ENCODE results near the gene NRCAM.
"Not testable (repeated sequence)": the region's sequence is repeated elsewhere in the genome, so short reads cannot be mapped to it uniquely, and the experiment has no call there.

Gene NRCAM

GRCh38 chr7:108263425-108263824, 192.8 kb downstream of the NRCAM start:
- H3K4me3 Mint-ChIP-seq, result no peak overlapping the region
- H3K27me3 Mint-ChIP-seq, result no peaks in the 10 kb centered on the region
- H3K4me1 Mint-ChIP-seq (ENCODE audit: low read depth), result no peaks in the 10 kb centered on the region
- H3K36me3 Mint-ChIP-seq (ENCODE audit: low read depth), result no peaks in the 10 kb centered on the region
- H3K27ac Mint-ChIP-seq, result no peak overlapping the region
- intact Hi-C loops (cut with micrococcal nuclease), result no loop called here
- H3K9me3 Mint-ChIP-seq, result peaks cover 7% of the 10 kb centered on the region

GRCh38 chr7:108261560-108262255, 194.5 kb downstream of the NRCAM start:
- Mint-ChIP-seq H3K27me3 (no peaks in the 10 kb centered on the region), H3K36me3 (ENCODE audit: low read depth) (no peaks in the 10 kb centered on the region), H3K9me3 (peaks cover 7% of the 10 kb centered on the region), H3K4me1 (ENCODE audit: low read depth) (no peaks in the 10 kb centered on the region), H3K27ac (no peak overlapping the region), H3K4me3 (no peak overlapping the region)
- intact Hi-C loops (cut with micrococcal nuclease), result no loop called here

- H3K4me3 Mint-ChIP-seq; H3K9me3 Mint-ChIP-seq; intact Hi-C loops (cut with micrococcal nuclease); H3K27me3 Mint-ChIP-seq; H3K4me1 Mint-ChIP-seq (ENCODE audit: low read depth); H3K36me3 Mint-ChIP-seq (ENCODE audit: low read depth); H3K27ac Mint-ChIP-seq: not testable (repeated sequence)
Measured at GRCh38 chr7:108259447-108259846, 196.8 kb downstream of the NRCAM start.

- Mint-ChIP-seq H3K27ac (no peak overlapping the region), H3K36me3 (ENCODE audit: low read depth) (no peaks in the 10 kb centered on the region), H3K4me1 (ENCODE audit: low read depth) (no peaks in the 10 kb centered on the region), H3K9me3 (peaks cover 7% of the 10 kb centered on the region), H3K27me3 (no peaks in the 10 kb centered on the region), H3K4me3 (no peak overlapping the region)
- intact Hi-C loops (cut with micrococcal nuclease), result no loop called here
Measured at GRCh38 chr7:108257954-108258353, 198.3 kb downstream of the NRCAM start.

- Mint-ChIP-seq H3K4me1 (ENCODE audit: low read depth) (no peaks in the 10 kb centered on the region), H3K27ac (no peak overlapping the region), H3K27me3 (no peaks in the 10 kb centered on the region), H3K36me3 (ENCODE audit: low read depth) (no peaks in the 10 kb centered on the region), H3K4me3 (no peak overlapping the region), H3K9me3 (peaks cover 1% of the 10 kb centered on the region)
- intact Hi-C loops (cut with micrococcal nuclease), result no loop called here
Measured at GRCh38 chr7:108254259-108254658, 202.0 kb downstream of the NRCAM start.

GRCh38 chr7:108253275-108254044, 202.8 kb downstream of the NRCAM start:
- no peaks in the 10 kb centered on the region for H3K4me1 Mint-ChIP-seq (ENCODE audit: low read depth)
- intact Hi-C loops (cut with micrococcal nuclease), result no loop called here
- H3K27ac Mint-ChIP-seq, result no peak overlapping the region
- H3K36me3 Mint-ChIP-seq (ENCODE audit: low read depth), result no peaks in the 10 kb centered on the region
- no peaks in the 10 kb centered on the region for H3K9me3 Mint-ChIP-seq
- H3K4me3 Mint-ChIP-seq, result no peak overlapping the region
- H3K27me3 Mint-ChIP-seq, result no peaks in the 10 kb centered on the region

GRCh38 chr7:108252177-108252576, 204.1 kb downstream of the NRCAM start:
- no peak overlapping the region for H3K27ac Mint-ChIP-seq
- intact Hi-C loops (cut with micrococcal nuclease), result no loop called here
- H3K4me1 Mint-ChIP-seq (ENCODE audit: low read depth), result no peaks in the 10 kb centered on the region
- no peaks in the 10 kb centered on the region for H3K27me3 Mint-ChIP-seq
- no peaks in the 10 kb centered on the region for H3K9me3 Mint-ChIP-seq
- H3K36me3 Mint-ChIP-seq (ENCODE audit: low read depth), result no peaks in the 10 kb centered on the region
- H3K4me3 Mint-ChIP-seq, result no peak overlapping the region

GRCh38 chr7:108251700-108252099, 204.5 kb downstream of the NRCAM start:
- H3K4me1 Mint-ChIP-seq (ENCODE audit: low read depth), result no peaks in the 10 kb centered on the region
- no peaks in the 10 kb centered on the region for H3K36me3 Mint-ChIP-seq (ENCODE audit: low read depth)
- H3K27me3 Mint-ChIP-seq, result no peaks in the 10 kb centered on the region
- no peak overlapping the region for H3K4me3 Mint-ChIP-seq
- H3K9me3 Mint-ChIP-seq, result no peaks in the 10 kb centered on the region
- intact Hi-C loops (cut with micrococcal nuclease), result no loop called here
- no peak overlapping the region for H3K27ac Mint-ChIP-seq

GRCh38 chr7:108249453-108249852, 206.8 kb downstream of the NRCAM start:
- intact Hi-C loops (cut with micrococcal nuclease), result no loop called here
- no peaks in the 10 kb centered on the region for H3K27me3 Mint-ChIP-seq
- no peak overlapping the region for H3K27ac Mint-ChIP-seq
- no peaks in the 10 kb centered on the region for H3K4me1 Mint-ChIP-seq (ENCODE audit: low read depth)
- no peaks in the 10 kb centered on the region for H3K36me3 Mint-ChIP-seq (ENCODE audit: low read depth)
- H3K4me3 Mint-ChIP-seq, result no peak overlapping the region
- no peaks in the 10 kb centered on the region for H3K9me3 Mint-ChIP-seq

- Mint-ChIP-seq H3K4me1 (ENCODE audit: low read depth) (no peaks in the 10 kb centered on the region), H3K27me3 (no peaks in the 10 kb centered on the region), H3K4me3 (no peak overlapping the region), H3K9me3 (no peaks in the 10 kb centered on the region), H3K27ac (no peak overlapping the region), H3K36me3 (ENCODE audit: low read depth) (no peaks in the 10 kb centered on the region)
- intact Hi-C loops (cut with micrococcal nuclease), result no loop called here
Measured at GRCh38 chr7:108248821-108249220, 207.4 kb downstream of the NRCAM start.

GRCh38 chr7:108248418-108248817, 207.8 kb downstream of the NRCAM start:
- intact Hi-C loops (cut with micrococcal nuclease), result no loop called here
- Mint-ChIP-seq H3K27me3 (no peaks in the 10 kb centered on the region), H3K4me3 (no peak overlapping the region), H3K27ac (no peak overlapping the region), H3K9me3 (no peaks in the 10 kb centered on the region), H3K4me1 (ENCODE audit: low read depth) (no peaks in the 10 kb centered on the region), H3K36me3 (ENCODE audit: low read depth) (no peaks in the 10 kb centered on the region)

- no peaks in the 10 kb centered on the region for H3K4me1 Mint-ChIP-seq (ENCODE audit: low read depth)
- H3K4me3 Mint-ChIP-seq, result no peak overlapping the region
- H3K9me3 Mint-ChIP-seq, result no peaks in the 10 kb centered on the region
- H3K36me3 Mint-ChIP-seq (ENCODE audit: low read depth), result no peaks in the 10 kb centered on the region
- H3K27me3 Mint-ChIP-seq, result no peaks in the 10 kb centered on the region
- intact Hi-C loops (cut with micrococcal nuclease), result no loop called here
- no peak overlapping the region for H3K27ac Mint-ChIP-seq
Measured at GRCh38 chr7:108247614-108248013, 208.6 kb downstream of the NRCAM start.

GRCh38 chr7:108246227-108246837, 209.9 kb downstream of the NRCAM start:
- no peaks in the 10 kb centered on the region for H3K27me3 Mint-ChIP-seq
- H3K4me1 Mint-ChIP-seq (ENCODE audit: low read depth), result no peaks in the 10 kb centered on the region
- no peaks in the 10 kb centered on the region for H3K9me3 Mint-ChIP-seq
- intact Hi-C loops (cut with micrococcal nuclease), result no loop called here
- H3K27ac Mint-ChIP-seq, result no peak overlapping the region
- no peaks in the 10 kb centered on the region for H3K36me3 Mint-ChIP-seq (ENCODE audit: low read depth)
- H3K4me3 Mint-ChIP-seq, result no peak overlapping the region

GRCh38 chr7:108245523-108246226, 210.6 kb downstream of the NRCAM start:
- H3K9me3 Mint-ChIP-seq, result no peaks in the 10 kb centered on the region
- no peaks in the 10 kb centered on the region for H3K27me3 Mint-ChIP-seq
- H3K4me1 Mint-ChIP-seq (ENCODE audit: low read depth), result no peaks in the 10 kb centered on the region
- H3K4me3 Mint-ChIP-seq, result no peak overlapping the region
- no peak overlapping the region for H3K27ac Mint-ChIP-seq
- H3K36me3 Mint-ChIP-seq (ENCODE audit: low read depth), result no peaks in the 10 kb centered on the region
- intact Hi-C loops (cut with micrococcal nuclease), result no loop called here

All from dendritic cell treated with granulocyte-macrophage colony-stimulating factor and Interleukin-4, amounts not matched to agents 40 ng/mL and 50 ng/mL, for 4 days (primary cell).